Suppressor macrophage (primary cell): ENCODE measurements around the gene TENM4.
"Not testable (repeated sequence)": the region's sequence is repeated elsewhere in the genome, so short reads cannot be mapped to it uniquely, and the experiment has no call there.

Experiments
- DNase-seq, 4 experiments: peaks; one replicate each; pipeline ENCODE4 v3.0.0-alpha.2; 2020 to 2022

TENM4 gene

GRCh38 chr11:78649361-78650215, 791.2 kb downstream of the TENM4 start:
- no peak for DNase-seq

DNA sequence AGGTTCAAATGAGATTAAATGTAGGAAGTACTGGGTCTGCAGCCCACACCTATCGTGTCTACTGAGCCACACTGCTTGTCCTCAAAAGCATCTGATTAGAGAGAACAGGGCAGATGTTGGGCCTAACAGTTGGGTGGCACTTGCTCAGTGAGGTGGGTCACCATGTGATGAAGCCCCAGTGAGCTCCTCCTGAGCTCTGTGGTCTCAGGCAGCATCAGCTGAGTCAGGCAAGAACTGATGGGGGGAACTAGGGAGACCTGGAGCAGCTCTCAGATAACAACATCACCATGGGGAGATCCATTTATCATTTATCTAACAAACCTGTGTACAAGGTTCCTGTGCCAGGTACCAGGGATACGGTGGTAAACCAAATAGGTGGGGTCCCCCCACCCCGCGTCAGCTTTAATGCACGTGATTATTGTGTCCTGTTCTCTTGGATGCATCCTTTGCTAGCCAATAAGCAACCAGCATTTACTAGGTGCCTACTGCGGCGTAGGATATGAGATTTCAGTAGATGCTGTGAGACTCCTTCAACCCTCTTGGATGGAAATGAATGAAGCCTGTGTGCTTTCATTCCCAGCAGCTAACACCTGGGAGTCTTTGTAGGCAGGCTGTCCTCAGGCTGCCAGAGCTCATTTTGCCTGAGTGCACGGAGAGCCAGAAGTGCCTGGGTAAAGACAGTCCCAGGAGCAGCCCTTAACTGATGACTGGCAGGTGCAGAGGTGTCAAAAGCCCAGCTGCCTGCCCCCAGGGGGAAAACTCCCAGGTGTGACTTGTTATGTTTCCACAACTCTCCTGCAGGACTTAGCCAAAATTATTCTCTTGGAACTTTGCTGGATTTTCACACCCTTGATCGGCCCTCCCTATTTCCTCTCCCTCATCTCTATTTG, 792.6 kb downstream of the TENM4 start:
- no peak for DNase-seq

GRCh38 chr11:78647266-78647915, 793.4 kb downstream of the TENM4 start:
- no peak for DNase-seq

GRCh38 chr11:78646564-78647185, 794.2 kb downstream of the TENM4 start:
- peak; percentile 32 to 72 (median 52) for DNase-seq

DNA sequence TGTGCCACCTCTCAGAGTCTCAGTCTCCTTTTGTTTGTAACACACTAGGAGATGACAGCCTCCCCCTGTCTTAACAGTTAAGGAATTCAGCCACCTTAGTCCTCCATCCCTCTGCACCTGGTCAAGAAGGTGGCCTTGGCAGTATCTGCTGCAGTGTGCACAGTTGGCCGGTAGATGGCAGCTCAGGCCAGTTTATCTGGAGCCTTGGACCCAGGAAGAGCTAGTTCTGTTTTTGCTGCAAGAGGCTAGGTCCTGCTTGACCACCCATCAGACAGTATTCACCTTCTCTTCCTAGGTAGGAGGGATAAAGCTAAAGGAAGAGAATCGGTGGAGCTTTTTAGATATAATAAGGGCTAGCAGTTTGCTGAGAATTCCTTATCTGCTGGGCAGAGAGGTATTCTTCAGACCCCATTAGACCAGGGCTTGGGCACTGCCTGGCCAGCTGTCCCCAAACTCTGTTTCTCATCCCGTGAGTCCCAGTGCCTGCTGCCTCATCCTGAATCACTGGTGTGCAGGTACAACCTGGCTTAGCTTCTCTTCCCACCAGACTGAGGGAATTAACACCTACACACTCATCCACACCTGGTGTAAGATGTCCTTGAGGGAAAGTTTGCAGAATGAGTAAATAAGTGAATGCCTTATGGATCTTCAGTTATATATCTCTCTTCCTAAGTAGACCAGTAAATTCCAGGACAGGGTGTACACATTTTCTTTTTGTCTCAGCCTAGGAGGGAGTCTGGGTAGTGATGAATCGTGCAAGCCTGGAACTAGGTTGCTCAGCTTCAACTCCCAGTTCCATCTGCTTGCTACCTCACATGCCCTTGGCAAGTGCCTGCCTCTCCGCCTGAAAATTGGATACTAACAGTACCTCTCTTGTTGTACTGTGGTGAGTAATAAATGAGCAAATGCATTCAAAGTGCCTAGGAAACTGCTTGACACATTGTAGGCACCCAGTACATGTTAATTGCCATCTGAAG, 795.3 kb downstream of the TENM4 start:
- DNase-seq, result peak; percentile 69 to 83 (median 81)

- no peak for DNase-seq
These were observed 797.2 kb downstream of the TENM4 start for GRCh38 chr11:78643676-78644056.

- no peak for DNase-seq
These were observed 797.7 kb downstream of the TENM4 start for GRCh38 chr11:78642979-78643675.

DNA sequence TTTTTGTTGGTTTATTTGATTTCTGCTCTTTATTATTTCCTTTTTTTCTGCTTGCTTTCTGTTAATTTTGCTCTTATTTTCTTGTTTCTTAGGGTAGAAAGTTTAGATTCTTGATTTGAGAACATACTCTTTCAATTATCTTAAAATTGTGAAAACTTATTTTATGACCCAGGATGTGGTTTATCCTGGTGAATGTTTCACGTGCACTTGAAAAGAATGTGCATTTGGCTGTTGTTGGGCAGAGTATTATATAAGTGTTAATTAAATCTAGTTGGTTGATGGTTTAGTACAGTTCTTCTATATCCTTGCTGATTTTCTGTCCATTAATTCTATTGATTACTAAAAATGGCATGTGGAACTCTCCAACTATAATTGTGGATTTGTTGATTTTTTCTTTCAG, 799.3 kb downstream of the TENM4 start:
- no peak for DNase-seq

DNA sequence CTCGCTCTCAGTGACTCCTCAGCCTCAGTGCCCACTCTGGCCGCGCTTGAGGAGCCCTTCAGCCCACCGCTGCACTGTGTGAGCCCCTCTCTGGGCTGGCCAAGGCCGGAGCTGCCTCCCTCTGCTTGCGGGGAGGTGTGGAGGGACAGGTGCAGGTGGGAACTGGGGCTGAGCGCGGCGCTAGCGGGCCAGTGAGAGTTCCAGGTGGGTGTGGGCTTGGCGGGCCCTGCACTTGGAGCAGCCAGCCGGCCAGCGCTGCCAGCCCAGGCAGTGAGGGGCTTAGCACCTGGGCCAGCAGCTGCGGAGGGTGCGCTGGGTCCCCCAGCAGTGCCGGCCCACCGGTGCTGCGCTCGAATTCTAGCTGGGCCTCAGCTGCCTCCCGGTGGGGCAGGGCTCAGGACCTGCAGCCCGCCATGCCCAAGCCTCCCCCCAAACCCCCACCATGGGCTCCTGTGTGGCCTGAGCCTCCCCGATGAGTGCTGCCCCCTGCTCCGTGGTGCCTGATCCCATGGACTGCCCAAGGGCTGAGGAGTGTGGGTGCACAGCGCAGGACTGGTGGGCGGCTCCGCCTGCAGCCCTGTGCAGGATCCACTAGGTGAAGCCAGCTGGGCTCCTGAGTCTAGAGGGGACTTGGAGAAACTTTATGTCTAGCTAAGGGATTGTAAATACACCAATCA, 802.0 kb downstream of the TENM4 start:
- no peak for DNase-seq

- not testable (repeated sequence) for DNase-seq
These were observed 803.3 kb downstream of the TENM4 start for GRCh38 chr11:78637527-78637926.

DNA sequence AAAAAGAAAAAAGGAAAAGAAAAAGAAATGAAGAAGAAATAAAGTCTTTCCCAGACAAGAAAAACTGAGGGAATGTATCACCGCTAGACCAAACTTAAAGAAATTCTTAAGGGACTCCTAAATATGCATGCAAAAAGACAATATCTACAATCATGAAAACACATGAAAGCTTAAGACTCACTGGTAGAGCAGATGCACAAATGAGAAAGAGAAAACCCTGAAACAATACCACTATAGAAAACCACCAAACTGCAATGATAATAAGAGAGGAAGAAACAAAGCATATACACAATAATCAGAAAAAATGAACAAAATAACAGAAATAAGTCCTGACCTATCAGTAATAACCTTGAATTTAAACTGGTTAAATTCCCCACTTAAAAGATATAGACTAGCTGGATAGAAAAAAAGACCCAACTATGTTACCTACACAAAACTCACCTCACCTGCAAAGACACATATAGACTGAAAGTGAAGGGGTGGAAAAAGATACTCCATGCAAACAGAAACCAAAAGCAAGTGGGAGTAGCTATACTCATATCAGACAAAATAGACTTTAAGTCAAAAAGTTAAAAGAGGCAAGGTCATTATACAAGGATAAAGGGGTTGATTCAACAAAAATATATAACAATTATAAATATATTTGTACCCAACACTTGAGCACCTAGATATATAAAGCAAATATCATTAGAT, 804.9 kb downstream of the TENM4 start:
- DNase-seq, result no peak

- no peak for DNase-seq
These were observed 807.1 kb downstream of the TENM4 start for GRCh38 chr11:78633516-78634310.

- no peak for DNase-seq
These were observed 810.1 kb downstream of the TENM4 start for GRCh38 chr11:78630561-78631303.

DNA sequence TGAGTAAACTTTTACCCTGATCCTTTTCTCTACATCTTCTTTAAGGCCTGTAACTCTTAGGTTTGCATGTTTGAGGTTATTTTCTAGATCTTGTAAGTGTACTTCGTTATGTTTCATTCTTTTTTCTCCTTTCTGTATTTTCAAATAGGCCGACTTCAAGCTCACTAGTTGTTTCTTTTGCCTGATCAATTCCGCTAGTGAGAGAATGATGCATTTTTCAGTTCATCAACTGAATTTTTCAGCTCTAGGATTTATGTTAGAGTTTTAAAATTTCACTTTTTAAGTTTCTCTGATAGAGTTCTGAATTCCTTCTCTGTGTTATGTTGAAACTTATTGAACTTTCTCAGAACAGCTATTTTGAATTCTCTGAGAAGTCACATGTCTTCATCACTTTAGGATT, 810.7 kb downstream of the TENM4 start:
- DNase-seq, result no peak

DNA sequence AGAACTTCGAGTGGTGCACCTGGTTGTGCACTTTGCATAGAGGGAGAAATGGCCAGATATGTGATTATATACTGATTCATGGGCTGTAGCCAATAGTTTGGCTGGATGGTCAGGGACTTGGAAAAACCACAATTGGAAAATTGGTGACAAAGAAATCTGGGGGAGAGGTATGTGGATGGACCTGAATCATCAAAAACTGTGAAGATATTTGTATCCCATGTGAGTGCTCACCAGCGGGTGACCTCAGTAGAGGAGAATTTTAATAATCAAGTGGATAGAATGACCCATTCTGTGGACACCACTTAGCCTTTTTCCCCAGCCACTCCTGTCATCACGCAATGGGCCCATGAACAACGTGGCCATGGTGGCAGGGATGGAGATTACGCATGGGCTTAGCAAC, 818.2 kb downstream of the TENM4 start:
- no peak for DNase-seq

DNA sequence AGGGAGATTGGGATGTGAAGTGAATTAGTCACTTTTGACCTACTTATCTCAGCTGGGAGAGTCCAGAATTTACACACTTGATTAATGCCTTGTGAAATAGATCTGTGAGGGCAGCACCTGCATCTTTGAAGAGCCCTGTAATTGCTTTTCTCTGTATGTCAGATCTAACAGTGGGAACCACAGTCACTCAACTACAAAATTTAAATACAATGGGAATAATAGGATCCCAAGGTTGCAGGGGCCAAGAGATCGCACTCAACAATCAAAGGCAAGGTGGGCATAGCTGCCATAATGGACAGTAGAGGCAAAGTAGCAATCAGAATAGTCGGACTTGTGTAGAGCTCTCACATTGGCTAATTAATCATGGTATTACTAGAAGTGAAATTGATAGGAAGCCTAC, 820.7 kb downstream of the TENM4 start:
- no peak for DNase-seq

GRCh38 chr11:78615724-78616123, 825.1 kb downstream of the TENM4 start:
- DNase-seq, result no peak

GRCh38 chr11:78613378-78613813, 827.4 kb downstream of the TENM4 start:
- no peak for DNase-seq
